HCT116 (cell line): ENCODE measurements around the gene MYH15. TPM values are rescaled to one million over a fixed set of nuclear protein-coding genes. Genes with fewer than 3 reads are reported as not detected.

Experiments
- ATAC-seq: fragments of 200-7000 bp; cut with Tn5 transposase; 2 replicates; pipeline ENCODE4 v1.9.1; 2020; ENCODE audit warnings: mild to moderate bottlenecking, moderate library complexity
- BruUV-seq: library from RNA; stranded (reverse); fragments of 400-500 nt; replicated peaks from 2 replicates; lab custom pipeline; 2021; lab: Mats Ljungman, UMichigan
- CTCF ChIA-PET: fragments of 300-600 bp; sonication (Branson Sonifier 250); formaldehyde crosslinking; loops from one replicate; lab custom pipeline; 2021; ENCODE audit warnings: antibody characterized with exemption; lab: Charles Lee
- POLR2A ChIA-PET: fragments of 300-600, 350-600 bp; sonication (Branson Sonifier 250); formaldehyde crosslinking; loops from one replicate; lab custom pipeline; 2021; ENCODE audit warnings: antibody characterized with exemption; lab: Charles Lee
- RAD21 ChIA-PET, 2 experiments: fragments of 300-600 bp; sonication (Branson Sonifier 250); formaldehyde crosslinking; loops; one replicate each; lab custom pipeline; 2023; ENCODE audit warnings: low total read pairs in 2 of 2; ENCODE audit not compliant: uncharacterized antibody in 2 of 2, unreplicated experiment in 2 of 2, low non-redundant PET in 1 of 2; lab: Charles Lee
- DNase-seq: peaks from one replicate; pipeline ENCODE4 v3.0.0-alpha.2; 2010; ENCODE audit warnings: low read depth, low spot score
- H2AFZ ChIP-seq: fragments of 200-600 bp; shearing (Covaris generic), sonication (generic); 2 replicates; pipeline ENCODE4 v1.6.1; 2017; ENCODE audit warnings: low read depth, mixed run types, mixed read lengths, antibody characterized with exemption, low read length; ENCODE audit not compliant: poor library complexity, severe bottlenecking
- H3K27ac ChIP-seq: 2 replicates; pipeline ENCODE4 v1.5.1; 2012; ENCODE audit warnings: low read depth, low read length
- H3K27me3 ChIP-seq: fragments of 200-600 bp; sonication (generic); 2 replicates; pipeline ENCODE4 v1.6.1; 2016; ENCODE audit warnings: mixed run types, low read length, mixed read lengths; ENCODE audit not compliant: insufficient read depth
- H3K36me3 ChIP-seq, 2 experiments: fragments of 200-500 bp in 1 of 2; fragments of 200-600 bp in 1 of 2; sonication (Bioruptor generic) in 1 of 2; sonication (generic) in 1 of 2; 2 replicates each; pipeline versions ENCODE4 v1.5.1 to v1.6.1; 2014 to 2016; ENCODE audit warnings: low read length in 2 of 2, inconsistent platforms in 1 of 2, mixed read lengths in 1 of 2, mixed run types in 1 of 2; ENCODE audit not compliant: insufficient read depth in 2 of 2, control insufficient read depth in 1 of 2
- H3K4me1 ChIP-seq, 2 experiments: fragments of 200-600 bp in 1 of 2; sonication (generic) in 1 of 2; 2 replicates each; pipeline versions ENCODE4 v1.5.1 to v1.6.1; 2012 to 2017; ENCODE audit warnings: low read length in 2 of 2, inconsistent platforms in 1 of 2, mild to moderate bottlenecking in 1 of 2, mixed read lengths in 1 of 2, mixed run types in 1 of 2, moderate library complexity in 1 of 2; ENCODE audit not compliant: insufficient read depth in 2 of 2, control insufficient read depth in 1 of 2
- H3K4me2 ChIP-seq: fragments of 200-600 bp; sonication (generic); 2 replicates; pipeline ENCODE4 v1.6.1; 2017; ENCODE audit warnings: mixed run types, low read length, mixed read lengths
- H3K4me3 ChIP-seq, 2 experiments: fragments of 200-600 bp in 1 of 2; sonication (generic) in 1 of 2; replicated peaks in 1 of 2; 2 replicates each; pipeline ENCODE4 v1.5.1; 2011 to 2016; ENCODE audit warnings: low read length in 2 of 2, control low read depth in 1 of 2, low read depth in 1 of 2, mild to moderate bottlenecking in 1 of 2, mixed read lengths in 1 of 2, mixed run types in 1 of 2
- H3K79me2 ChIP-seq: fragments of 200-600 bp; sonication (generic); 2 replicates; pipeline ENCODE4 v1.6.1; 2017; ENCODE audit warnings: mild to moderate bottlenecking, mixed run types, low read length, moderate library complexity, mixed read lengths; ENCODE audit not compliant: insufficient read depth
- H3K9ac ChIP-seq: fragments of 200-600 bp; sonication (generic); 2 replicates; pipeline ENCODE4 v1.6.1; 2016; ENCODE audit warnings: low read length, mixed read lengths
- H3K9me2 ChIP-seq: fragments of 200-600 bp; sonication (generic), shearing (Covaris generic); 2 replicates; pipeline ENCODE4 v1.6.1; 2017; ENCODE audit warnings: mixed run types, mild to moderate bottlenecking, moderate library complexity; ENCODE audit not compliant: insufficient read depth
- H3K9me3 ChIP-seq, 2 experiments: fragments of 200-500 bp in 1 of 2; fragments of 200-600 bp in 1 of 2; sonication (Bioruptor generic) in 1 of 2; sonication (generic) in 1 of 2; 2 replicates each; pipeline ENCODE4 v1.6.1; 2014 to 2017; ENCODE audit warnings: low read length in 2 of 2, mixed read lengths in 2 of 2, inconsistent platforms in 1 of 2, low read depth in 1 of 2, mild to moderate bottlenecking in 1 of 2, mixed run types in 1 of 2, moderate library complexity in 1 of 2; ENCODE audit not compliant: control insufficient read depth in 1 of 2, insufficient read depth in 1 of 2
- H4K20me1 ChIP-seq: fragments of 200-600 bp; sonication (generic), shearing (Covaris generic); 2 replicates; pipeline ENCODE4 v1.6.1; 2017; ENCODE audit warnings: mixed run types, mild to moderate bottlenecking, moderate library complexity; ENCODE audit not compliant: insufficient read depth
- CTCF ChIP-seq, 3 experiments: fragments of 200-600 bp in 1 of 3; sonication (generic) in 1 of 3; IDR thresholded peaks in 2 of 3; conservative IDR thresholded peaks in 1 of 3; 2 replicates each; pipeline ENCODE4 v1.5.1; 2012 to 2017; ENCODE audit warnings: low read depth in 2 of 3, low read length in 2 of 3, antibody characterized with exemption in 1 of 3, borderline replicate concordance in 1 of 3, control low read depth in 1 of 3, mild to moderate bottlenecking in 1 of 3, mixed read lengths in 1 of 3, mixed run types in 1 of 3, moderate library complexity in 1 of 3; ENCODE audit not compliant: insufficient read depth in 1 of 3
- EGR1 ChIP-seq: IDR thresholded peaks from 2 replicates; pipeline ENCODE4 v1.6.1; 2012; ENCODE audit warnings: low read depth
- ELF1 ChIP-seq: IDR thresholded peaks from 2 replicates; pipeline ENCODE4 v1.6.1; 2012; ENCODE audit warnings: low read depth, borderline replicate concordance
- MAX ChIP-seq: IDR thresholded peaks from 2 replicates; pipeline ENCODE4 v1.6.1; 2012
- POLR2AphosphoS5 ChIP-seq: IDR thresholded peaks from 2 replicates; pipeline ENCODE4 v1.6.1; 2011; ENCODE audit warnings: mild to moderate bottlenecking, low read depth, low read length, moderate library complexity
- RAD21 ChIP-seq: IDR thresholded peaks from 2 replicates; pipeline ENCODE4 v1.6.1; 2012; ENCODE audit warnings: low read depth, mild to moderate bottlenecking
- REST ChIP-seq: IDR thresholded peaks from 2 replicates; pipeline ENCODE4 v1.6.1; 2012; ENCODE audit warnings: low read depth
- SIN3A ChIP-seq: IDR thresholded peaks from 2 replicates; pipeline ENCODE4 v1.6.1; 2012; ENCODE audit warnings: low read depth
- TCF7L2 ChIP-seq: IDR thresholded peaks from 2 replicates; pipeline ENCODE4 v1.7.0; 2011; ENCODE audit warnings: borderline replicate concordance, inconsistent platforms; ENCODE audit not compliant: insufficient read depth, insufficient read length; ENCODE audit errors: extremely low read depth
- ZNF274 ChIP-seq: fragments of 200-500 bp; sonication (Bioruptor generic); IDR thresholded peaks from 2 replicates; pipeline ENCODE4 v1.6.1; 2014; ENCODE audit warnings: mild to moderate bottlenecking, low read depth, low read length, inconsistent platforms
- intact Hi-C: fragments of 100-400 bp; cut with micrococcal nuclease; formaldehyde crosslinking; loops from 2 replicates; pipeline ENCODE4 v1.10.0; 2022
- total RNA-seq: library from RNA; stranded (reverse); gene quantifications from one replicate; pipeline ENCODE4 v1.2.1, GENCODE V29; 2021; ENCODE audit not compliant: unreplicated experiment

Gene MYH15
- total RNA-seq, 1 experiment from 2014 or later = 11.2 TPM

- Histone ChIP-seq H3K27ac (no peak overlapping the region), H4K20me1 (no peaks in the 10 kb centered on the region), H3K79me2 (no peaks in the 10 kb centered on the region), H3K4me1 (no peaks in the 10 kb centered on the region), H3K36me3 (no peaks in the 10 kb centered on the region), H3K4me2 (no peak overlapping the region), H3K9ac (no peak overlapping the region), H3K9me2 (no peaks in the 10 kb centered on the region), H3K9me3 (no peaks in the 10 kb centered on the region)
- intact Hi-C loops = no loop called here
- RAD21 ChIA-PET = no interaction called here
- TF ChIP-seq MAX (no peak), CTCF (IDR thresholded peaks at IDR 0.05 in 2 of 3, conservative IDR thresholded peaks at IDR 0.05 in 1 of 3; ENCODE audit: borderline replicate concordance in 1 of 3, insufficient read depth in 1 of 3, low read depth in 2 of 3, low read length in 2 of 3) (no peak), ZNF274 (no peak), TCF7L2 (no peak), ELF1 (no peak), RAD21 (no peak), REST (no peak), EGR1 (no peak), SIN3A (no peak), POLR2AphosphoS5 (no peak)
- TF ChIP-seq, all 23 proteins: peak for 0
- CTCF ChIA-PET = no interaction called here
- H2AFZ ChIP-seq = no peak overlapping the region
- no peaks in the 10 kb centered on the region for H3K27me3 ChIP-seq
- H3K4me3 ChIP-seq = no peak overlapping the region
- BruUV-seq = no TSS peak
- DNase-seq (no peak), ATAC-seq (no peak)
- POLR2A ChIA-PET = no interaction called here
Observed at GRCh38 chr3:108377384-108377783, 133.0 kb downstream of the MYH15 start.
